ENCODE data around the gene CCDC183.
"Not testable (repeated sequence)": the region's sequence is repeated elsewhere in the genome, so short reads cannot be mapped to it uniquely, and the experiment has no call there.

The CCDC183 gene

DNA sequence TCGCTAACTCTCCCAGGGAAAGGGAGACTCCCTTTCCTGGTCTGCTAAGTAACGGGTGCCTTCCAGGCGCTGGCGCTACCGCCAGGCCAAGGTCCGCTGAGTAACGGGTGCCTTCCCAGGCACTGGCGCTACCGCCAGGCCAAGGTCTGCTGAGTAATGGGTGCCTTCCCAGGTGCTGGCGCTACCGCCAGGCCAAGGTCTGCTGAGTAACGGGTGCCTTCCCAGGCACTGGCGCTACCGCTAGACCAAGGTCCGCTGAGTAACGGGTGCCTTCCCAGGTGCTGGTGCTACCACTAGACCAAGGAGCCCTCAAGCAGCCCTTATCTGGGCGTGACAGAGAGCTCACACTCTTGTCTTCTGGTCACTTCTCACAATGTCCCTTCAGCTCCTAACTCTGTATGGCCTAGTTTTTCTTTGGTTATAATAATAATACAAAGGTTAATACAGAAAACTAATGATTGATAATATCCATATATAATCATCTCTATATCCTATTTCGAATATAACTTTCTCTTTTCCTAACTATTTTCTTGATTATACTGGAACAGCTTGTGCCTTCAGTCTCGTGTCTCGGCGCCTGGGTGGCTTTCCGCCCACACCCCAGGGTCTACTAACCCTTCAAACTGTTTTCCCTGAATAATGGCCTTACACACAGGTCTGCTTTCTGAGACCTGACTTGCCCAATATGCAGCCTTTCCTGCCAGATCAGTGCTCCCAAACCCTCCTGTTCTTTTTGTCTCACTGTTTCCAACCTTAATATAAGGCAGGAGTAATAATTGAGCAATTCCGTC, 10.4 kb upstream of the CCDC183 start:
- DNase-seq, result not testable (repeated sequence)

DNA sequence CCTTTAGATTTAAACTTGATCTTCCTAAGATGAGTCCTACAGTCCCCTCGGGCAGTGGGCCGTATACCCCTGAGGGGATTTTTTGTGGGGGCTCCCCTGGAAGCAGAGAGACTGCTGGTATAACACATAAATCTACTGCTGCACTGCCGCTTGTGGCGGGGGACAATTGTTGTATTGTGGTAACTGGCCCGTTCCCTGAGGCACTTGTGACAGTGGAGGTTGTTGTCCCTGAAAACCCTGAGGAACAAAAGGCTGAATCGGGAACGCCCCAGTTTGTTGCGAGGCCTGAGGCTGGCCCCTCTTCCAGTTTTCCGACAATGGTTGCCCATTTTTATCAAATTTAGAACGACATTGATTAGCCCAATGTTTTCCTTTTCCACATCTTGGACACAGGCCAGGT, 9.7 kb upstream of the CCDC183 start:
- DNase-seq, result no peak

DNA sequence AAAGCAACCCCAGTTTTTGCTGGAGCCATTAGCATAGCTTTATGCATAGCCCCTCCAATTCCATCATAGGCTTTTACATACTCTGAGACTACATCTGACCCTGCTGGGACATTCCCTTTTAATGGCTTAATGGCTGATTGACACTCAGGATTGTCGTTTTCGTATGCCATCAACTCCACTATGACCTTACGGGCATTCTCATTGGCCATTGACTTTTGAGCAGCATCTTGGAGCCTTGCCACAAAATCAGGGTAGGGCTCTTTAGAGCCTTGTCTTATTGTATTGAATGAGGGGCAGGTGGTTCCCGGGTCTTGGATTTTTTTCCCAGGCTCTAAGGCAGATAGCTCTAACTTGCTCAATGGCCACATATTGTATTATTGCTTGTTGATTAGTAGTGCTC, 9.2 kb upstream of the CCDC183 start:
- DNase-seq, result not testable (repeated sequence)

DNA sequence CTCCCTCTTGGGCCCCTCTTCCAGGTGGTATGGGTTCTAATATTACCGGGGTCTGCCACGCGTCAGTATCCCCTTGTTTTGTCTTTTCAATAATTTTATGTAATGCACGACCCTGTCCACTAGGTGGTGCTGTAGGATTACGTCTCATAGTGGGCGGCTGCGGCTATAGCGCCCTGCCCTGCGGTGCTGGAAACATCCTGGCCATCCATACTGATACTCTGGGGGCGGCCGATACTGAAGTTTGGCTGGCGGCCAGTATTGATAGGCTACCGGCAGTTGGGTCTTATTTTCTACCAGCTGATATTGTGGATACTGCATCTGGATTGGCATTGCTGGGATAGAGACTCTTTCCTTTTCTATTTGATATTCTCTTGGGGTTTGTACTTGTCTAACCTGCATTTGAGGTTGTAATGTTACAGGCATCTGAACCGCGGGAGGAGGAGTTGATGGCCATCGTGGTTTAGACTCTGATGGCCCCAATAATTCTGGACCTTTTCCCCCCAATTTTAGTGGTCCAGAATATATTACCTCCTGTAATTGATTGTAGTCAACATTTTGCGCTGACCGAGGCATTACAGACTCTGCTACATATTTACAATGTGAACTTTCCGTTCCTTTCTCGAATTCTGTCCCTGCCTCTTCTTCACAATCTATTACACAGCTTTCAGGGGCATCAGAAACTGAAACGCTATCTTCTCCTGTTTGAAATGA, 8.3 kb upstream of the CCDC183 start:
- DNase-seq, result no peak

DNA sequence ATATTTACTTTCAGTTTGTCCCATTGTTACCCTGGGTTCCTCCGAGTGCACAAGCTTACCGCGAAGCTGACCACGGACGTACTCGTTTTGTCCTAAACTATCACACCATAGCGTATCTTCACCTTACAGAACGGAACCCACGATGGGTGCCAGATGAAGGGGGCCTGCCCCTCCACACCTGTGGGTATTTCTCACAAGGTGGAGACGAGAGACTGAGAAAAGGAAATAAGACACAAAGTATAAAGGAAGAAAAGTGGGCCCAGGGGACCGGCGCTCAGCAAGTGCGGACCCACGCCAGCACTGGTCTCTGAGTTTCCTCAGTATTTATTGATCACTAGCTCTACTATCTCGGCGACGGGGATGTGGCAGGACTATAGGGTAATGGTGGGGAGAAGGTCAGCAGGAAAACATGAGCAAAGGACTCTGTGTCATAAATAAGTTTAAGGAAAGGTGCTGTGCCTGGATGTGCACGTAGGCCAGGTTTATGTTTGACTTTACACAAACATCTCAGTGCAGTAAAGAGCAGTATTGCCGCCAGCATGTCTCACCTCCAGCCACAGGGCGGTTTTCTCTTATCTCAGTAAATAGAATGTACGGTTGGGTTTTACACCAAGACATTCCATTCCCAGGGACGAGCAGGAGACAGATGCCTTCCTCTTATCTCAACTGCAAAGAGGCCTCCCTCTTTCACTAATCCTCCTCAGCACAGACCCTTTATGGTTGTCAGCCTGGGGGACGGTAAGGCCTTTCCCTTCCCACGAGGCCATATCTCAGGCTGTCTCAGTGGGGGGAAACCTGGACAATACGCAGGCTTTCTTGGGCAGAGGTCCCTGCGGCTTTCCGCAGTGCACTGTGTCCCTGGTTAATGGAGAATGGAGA, 7.3 kb upstream of the CCDC183 start:
- DNase-seq, result not testable (repeated sequence)

DNA sequence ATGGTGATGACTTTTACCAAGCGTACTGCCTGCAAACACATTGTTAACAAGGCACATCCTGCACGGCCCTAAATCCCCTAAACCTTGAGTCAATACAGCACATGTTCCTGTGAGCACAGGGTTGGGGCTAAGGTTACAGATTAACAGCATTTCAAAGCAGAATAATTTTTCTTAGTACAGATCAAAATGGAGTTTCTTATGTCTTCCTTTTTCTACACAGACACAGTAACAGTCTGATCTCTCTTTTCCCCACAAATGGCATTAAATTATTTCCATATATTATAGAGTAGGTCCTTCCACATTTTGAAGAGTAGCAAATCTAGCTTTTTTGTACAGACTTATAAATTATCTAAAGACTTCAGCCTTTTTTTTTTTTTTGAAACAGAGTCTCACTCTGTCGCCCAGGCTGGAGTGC, 6.6 kb upstream of the CCDC183 start:
- no peak for DNase-seq

DNA sequence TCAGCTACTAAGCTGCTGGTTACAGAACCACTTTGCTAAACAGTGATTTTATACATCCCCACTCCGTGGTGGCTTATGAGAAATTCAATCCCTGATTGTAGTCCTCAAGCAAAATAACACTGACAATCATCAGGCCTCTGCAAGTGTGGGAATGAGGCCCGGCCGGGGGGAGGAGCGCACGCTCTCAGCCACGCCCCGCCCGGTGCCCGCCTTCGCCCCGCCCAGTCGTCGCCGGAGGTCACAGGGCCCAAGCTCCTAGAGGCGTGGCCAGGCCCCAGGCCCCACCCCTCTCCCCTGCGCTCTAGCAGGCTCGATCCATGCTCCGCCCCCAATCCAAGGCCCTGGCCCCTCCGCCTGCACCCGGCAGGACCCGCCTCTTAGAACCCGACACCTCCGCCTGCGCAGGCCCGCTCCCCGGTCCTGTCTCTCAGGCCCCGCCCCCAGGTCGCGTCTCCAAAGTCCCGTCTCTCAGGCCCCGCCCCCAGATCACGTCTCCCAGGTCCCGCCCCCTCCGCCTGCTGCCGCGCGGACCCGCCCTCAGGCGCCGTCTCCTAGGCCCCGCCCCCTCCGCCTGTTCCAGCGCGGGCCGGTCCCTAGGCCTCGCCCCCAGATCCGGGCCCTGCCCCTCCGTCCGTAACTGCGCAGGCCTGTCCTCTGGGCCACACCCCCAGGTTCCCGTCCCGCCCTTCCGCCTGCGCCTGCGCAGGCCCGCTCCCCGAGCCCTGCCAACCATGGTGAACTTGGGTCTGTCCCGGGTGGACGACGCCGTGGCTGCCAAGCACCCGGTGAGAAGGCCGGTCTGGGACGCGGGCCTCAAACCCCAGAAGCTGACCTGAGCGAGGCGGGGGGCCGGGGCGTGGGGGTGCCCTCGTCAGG, 5.3 kb upstream of the CCDC183 start, which contains the start of gene TMEM141:
Gene TMEM141 (plus strand): TSS at position 705 of the 876 bp plus-strand sequence. CDS start 27 bp downstream, at position 732.
- DNase-seq, result peak; percentile 95

DNA sequence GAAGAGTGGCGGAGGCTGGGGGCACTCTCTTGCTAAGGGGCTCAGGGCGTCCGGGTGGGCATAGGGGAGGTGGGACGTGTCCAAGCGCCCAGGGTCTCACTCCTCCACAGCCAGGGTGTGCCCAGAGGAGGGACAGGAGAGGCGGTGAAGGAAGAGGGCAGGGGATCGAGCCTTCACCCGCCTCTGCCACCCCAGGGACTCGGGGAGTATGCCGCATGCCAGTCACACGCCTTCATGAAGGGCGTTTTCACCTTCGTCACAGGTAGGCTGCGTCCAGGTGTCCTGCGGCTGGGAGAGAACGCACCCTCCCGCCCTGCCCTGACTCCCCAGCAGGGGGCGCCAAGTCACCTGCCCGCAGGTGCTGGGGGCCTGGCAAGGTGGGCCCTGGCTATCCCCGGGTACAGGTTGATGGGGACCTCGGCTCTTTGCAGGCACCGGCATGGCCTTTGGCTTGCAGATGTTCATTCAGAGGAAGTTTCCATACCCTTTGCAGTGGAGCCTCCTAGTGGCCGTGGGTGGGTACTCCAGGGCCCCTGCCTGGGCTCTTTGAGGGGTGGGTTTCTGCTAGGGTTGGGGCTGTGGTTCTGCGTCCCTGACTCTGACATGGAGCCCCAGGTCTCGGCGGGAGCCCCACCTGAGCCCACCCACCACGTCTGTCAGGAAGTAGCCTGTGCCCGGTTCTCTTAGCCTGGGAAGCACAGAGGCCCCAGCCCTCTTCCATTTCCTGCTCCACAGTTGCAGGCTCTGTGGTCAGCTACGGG, 4.4 kb upstream of the CCDC183 start:
- DNase-seq, result no peak

DNA sequence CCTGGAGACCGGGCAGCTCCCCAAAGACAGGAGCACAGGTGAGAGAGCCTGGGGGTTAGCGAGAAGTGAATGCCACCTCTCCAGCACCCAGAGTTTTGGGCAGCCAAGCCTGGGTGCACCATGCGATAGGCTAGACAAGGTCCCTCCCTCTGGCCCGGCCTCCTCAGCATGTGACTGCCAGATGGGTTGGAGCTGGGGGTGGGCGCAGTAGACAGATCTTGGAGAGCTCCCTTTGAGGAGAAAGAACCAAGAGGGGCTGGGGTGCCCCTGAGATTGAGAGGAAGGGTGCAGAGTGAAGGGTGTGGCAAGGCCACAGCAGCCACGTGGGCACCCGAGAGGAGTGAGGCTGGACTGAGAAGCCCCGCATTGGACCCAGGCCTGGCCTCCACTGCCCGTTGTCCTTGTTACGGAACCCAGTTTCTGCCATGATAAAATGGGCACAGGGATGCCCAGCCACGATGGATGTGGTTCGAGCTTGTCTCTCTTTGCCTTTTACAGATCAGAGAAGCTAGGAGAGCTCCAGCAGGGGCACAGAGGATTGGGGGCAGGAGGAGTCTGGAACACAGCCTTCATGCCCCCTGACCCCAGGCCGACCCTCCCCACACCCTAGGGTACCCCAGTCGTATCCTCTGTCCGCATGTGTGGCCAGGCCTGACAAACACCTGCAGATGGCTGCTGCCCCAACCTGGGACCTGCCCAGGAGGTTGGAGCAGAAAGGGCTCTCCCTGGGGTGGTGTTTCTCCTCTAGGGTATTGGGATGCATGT, 3.6 kb upstream of the CCDC183 start:
- no peak for DNase-seq

DNA sequence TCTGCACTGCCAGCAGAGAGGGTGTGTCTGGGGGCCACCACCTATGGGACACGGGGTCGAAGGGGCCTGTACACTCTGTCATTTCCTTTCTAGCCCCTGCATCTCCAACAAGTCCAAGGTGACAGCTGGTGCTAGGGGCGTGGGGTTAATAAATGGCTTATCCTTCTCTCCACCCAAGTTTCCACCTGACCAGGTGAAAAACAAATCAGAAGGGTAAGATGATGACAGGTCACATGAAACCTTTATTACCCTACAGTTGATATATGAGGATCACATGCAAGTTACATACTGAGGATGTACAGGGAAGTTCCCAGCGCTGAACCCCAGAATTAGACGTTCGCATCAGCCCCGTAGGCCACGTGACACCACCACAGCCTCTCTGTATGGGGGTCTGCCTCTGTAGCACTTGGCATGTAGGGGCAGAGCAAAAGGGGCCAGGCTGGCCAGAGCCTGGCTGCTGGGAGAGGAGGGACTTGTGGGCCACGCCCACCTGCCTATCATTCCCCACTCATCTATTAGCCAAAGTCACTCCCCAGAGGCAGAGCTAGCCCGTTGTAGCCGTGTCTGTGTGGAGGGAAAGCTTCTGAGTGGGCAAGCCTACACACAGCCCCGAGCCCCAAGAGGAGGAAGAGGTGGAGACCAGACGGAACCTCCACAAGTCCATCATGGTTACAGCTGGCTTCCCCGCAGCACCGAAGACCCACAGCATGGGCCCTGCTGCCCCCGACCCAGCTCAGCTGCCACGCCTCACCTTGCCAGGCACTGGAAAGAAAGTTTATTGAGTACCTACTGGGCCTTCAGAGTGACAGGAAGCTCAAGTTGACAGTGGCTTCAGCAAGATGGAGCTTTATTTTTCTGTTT, 2.8 kb upstream of the CCDC183 start:
- no peak for DNase-seq

DNA sequence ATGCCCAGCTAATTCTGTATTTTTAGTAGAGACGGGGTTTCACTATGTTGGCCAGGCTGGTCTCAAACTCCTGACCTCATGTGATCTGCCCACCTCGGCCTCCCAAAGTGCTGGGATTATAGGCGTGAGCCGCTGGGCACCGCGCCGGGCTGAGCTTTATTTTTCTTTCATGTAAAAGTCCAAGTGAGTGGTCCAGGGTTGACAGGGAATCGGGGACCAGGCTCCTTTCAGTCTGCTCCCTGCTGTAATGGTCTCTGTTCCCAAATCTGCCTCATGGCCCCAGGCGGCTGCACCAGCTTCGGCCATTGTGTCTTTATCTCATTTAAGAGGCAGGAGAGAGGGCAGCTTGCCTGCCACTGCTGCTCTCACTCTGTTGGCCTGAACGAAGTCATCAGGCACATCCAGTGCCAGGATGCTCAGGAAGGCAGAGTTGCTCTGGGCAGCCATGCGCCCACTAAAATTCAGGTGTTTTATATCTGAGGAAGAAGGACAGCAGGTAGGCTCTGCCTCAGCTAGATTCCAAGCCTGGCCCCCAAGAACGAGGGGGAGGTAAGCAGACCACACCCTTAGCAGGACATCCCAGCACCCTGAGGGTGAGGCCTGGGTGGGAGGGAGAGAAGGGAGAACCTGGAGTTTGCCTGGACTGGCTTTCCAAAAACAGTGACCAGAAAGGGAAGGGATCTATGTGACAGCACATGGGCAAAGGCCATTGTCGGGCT, 1.7 kb upstream of the CCDC183 start:
- DNase-seq, result no peak

DNA sequence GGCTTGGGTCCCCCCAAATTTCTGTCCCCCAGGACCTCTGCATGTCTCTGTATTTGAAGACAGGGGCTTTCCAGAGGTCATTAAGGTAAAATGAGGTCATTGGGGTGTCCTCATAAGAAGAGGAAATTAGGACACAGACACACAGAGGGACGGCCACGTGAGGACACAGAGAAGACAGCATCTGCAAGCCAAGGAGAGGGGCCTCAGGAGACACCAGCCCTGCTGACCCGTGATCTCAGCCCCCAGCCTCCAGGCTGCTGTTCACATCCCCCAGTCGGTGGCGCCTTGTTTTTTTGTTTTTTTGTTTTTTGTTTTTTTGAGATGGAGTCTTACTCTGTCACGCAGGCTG, 1.2 kb upstream of the CCDC183 start:
- DNase-seq, result no peak

DNA sequence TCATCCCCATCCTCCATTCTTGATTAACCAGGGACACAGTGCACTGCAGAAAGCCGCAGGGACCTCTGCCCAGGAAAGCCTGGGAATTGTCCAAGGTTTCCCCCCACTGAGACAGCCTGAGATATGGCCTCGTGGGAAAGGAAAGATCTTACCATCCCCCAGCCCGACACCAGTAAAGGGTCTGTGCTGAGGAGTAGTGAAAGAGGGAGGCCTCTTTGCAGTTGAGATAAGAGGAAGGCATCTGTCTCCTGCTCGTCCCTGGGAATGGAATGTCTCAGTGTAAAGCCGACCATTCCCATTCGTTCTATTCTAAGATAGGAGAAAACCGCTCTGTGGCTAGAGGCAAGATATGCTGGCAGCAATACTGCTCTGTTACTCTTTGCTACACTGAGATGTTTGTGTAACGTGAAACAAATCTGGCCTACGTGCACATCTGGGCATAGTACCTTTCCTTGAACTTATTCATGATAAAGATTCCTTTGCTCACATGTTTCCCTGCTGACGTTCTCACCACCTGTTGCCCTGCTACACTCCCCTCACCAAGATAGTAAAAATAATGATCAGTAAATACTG, 723 bp downstream of the CCDC183 start:
- DNase-seq, result not testable (repeated sequence)

DNA sequence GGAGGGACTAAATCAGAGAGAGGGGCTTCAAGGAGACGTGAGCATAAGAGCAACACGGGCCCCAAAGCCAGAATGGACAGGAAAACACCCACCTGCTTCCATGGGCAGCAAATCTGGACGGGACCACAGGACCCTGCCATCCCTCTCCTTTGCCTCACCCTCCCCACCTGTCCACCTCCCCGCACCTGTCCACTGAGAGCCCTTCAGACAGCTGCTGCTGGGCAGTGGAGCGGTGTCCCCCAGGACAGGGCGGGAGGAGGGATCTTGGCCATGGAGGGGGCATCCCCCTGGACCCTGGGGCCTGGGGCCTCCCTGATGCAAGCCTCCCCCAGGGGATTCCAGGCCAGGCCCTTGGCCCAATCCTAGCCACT, 2.6 kb downstream of the CCDC183 start:
- no peak for DNase-seq

DNA sequence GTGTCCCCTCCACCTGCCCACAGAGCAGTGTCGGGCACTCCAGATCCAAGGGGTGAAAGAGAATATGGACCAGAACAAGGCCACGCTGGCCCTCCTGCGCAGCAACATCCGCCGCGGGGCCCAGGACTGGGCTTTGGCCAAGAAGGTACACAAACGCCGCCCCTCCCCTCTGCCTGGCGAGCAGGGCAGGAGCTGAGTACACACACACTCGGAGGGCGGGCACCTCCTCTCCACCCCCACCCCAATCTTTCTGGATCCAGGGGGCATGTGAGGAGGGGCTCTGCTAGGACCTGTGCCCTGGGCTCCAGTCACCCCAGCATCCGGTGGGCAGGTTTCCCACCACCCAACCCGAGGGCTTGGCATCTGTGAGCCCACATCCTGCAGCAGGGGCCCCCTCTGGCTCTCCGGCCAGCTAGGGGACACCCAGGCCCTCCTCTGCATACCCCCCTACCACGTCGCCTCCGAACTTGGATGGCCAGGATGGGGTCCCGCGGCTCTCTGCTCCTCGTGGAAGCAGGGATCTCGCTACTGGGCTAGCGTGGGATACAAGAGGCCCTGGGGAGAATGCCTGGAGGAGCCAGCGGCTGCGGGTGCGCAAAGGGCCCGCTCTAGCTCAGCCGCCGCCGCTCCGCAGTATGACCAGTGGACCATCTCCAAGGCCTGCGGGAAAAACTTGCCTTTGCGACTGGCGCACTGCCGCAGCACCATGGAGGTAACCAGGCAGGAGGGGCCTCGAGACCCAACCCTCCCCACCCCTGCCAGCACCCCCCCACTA, 3.1 kb downstream of the CCDC183 start:
- DNase-seq, result no peak

DNA sequence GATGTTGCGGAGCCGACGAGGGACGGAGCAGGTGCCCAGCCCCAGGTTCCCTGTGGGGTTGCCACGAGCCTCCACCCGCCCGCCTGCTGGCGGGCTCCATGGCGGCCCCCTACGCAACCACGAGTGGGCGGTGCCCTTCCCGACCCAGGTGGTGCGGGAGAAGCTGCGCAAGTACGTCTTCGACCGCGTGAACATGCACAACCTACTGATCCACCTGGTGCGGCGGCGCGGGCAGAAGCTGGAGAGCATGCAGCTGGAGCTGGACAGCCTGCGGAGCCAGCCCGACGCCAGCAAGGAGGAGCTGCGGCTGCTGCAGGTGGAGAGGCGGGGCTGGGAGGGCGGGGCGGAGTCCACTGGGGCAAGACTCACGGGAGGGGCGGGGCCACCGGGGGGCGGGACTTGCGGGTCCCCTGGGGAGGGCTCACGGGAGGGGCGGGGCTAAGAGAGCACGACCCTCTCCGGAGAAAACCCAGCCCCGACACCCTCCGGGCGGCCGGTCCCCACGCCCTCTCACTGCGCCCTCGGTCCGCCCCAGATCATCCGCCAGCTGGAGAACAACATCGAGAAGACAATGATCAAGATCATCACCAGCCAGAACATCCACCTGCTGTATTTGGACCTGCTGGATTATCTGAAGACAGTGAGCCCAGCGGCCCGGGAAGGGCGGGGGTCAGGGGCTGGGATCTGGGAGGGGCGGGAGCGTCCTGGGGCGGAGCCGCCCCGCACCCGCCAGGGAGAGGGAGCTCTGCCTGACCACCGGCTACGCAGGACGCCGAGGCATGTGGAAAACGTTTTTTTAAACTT, 3.9 kb downstream of the CCDC183 start:
- DNase-seq, result peak; percentile 45

DNA sequence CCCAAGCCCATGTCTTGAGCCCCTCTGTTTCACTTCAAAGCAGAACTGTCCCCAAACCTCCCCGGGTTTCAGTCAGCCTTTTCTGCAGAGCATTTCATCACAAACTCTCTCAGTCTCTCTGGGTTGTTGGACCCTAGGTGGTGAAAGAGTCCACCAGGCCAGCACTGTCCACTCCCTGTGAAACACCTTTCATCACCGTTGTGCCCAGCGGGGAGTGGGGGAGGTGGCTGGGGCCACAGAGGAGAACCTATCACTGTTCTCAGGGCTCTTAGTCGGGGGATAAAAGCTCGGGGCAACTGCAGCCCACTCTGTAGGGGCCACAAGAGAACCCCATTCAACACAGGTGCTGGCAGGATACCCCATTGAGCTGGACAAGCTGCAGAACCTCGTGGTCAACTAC, 6.2 kb downstream of the CCDC183 start:
- no peak for DNase-seq
